ENCODE measurements around the gene UBE2Z. TPM values are rescaled to one million over a fixed set of nuclear protein-coding genes. Genes with fewer than 3 reads are reported as not detected.

Gene UBE2Z
- total RNA-seq, 2 donors from 2014 or later: 69.9 to 91.5 TPM

DNA sequence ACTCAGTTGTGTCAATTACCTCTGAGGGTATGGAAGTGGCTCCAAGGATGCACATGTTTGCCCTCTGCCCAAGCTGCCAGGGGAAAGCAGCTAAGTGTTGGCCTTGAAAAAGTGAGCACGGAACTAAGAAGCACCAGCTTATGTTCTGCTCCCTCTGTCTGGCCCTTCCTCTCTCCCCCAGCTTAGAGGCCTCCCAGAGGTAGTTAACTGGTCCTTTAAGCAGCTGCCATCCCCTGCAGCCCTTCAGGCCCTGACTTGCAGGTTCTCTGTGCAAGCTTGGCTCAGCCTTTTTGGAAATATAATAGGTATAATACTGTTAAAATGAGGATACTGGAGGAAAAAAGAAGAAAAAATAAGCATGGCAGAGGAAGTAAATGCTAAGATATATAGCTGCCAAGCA lies 7.0 kb upstream of the UBE2Z start:
- no peak for DNase-seq (ENCODE audit: low spot score)

DNA sequence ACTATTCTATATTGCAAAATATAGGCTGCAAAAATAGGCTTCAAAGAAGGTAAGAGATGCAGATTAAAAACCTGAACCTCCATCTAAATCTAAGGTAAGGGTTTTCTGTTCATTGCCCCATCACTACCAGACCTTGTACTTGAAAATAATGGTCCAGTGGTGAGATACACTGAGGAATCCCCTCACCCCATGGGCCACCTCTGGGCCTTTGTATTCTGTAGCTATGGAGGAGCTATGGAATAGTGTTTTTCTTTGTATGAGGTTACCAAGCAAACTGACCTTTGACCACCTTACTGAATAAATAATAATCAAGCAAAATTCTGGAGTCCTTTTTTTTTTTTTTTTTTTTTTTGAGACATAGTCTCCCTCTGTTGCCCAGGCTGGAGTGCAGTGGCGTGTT lies 4.8 kb upstream of the UBE2Z start:
- no peak overlapping the region for H3K27ac ChIP-seq
- no peaks in the 10 kb centered on the region for H3K36me3 ChIP-seq
- no peak for DNase-seq (ENCODE audit: low spot score)
- no peak for TF ChIP-seq POLR2A (IDR thresholded peaks at IDR 0.05)
- TF ChIP-seq, protein P1, sequence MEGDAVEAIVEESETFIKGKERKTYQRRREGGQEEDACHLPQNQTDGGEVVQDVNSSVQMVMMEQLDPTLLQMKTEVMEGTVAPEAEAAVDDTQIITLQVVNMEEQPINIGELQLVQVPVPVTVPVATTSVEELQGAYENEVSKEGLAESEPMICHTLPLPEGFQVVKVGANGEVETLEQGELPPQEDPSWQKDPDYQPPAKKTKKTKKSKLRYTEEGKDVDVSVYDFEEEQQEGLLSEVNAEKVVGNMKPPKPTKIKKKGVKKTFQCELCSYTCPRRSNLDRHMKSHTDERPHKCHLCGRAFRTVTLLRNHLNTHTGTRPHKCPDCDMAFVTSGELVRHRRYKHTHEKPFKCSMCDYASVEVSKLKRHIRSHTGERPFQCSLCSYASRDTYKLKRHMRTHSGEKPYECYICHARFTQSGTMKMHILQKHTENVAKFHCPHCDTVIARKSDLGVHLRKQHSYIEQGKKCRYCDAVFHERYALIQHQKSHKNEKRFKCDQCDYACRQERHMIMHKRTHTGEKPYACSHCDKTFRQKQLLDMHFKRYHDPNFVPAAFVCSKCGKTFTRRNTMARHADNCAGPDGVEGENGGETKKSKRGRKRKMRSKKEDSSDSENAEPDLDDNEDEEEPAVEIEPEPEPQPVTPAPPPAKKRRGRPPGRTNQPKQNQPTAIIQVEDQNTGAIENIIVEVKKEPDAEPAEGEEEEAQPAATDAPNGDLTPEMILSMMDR (IDR thresholded peaks at IDR 0.05): no peak
- no peak for TF ChIP-seq POLR2AphosphoS5 (IDR thresholded peaks at IDR 0.05)
- no peak overlapping the region for H3K4me3 ChIP-seq
- WGBS: 100% methylated on average over 1 of the region's 1 CpG
- intact Hi-C loops (cut with DNase I): no loop called here
- H3K4me1 ChIP-seq (replicated peaks): no peaks in the 10 kb centered on the region
- no peaks in the 10 kb centered on the region for H3K9me3 ChIP-seq
- no peaks in the 10 kb centered on the region for H3K27me3 ChIP-seq (replicated peaks; ENCODE audit: insufficient read depth)

More for the DNA sequence above, 7.0 kb upstream of the UBE2Z start:
- no peaks in the 10 kb centered on the region for H3K36me3 ChIP-seq
- TF ChIP-seq, protein P1 (IDR thresholded peaks at IDR 0.05): no peak
- no peak for TF ChIP-seq POLR2AphosphoS5 (IDR thresholded peaks at IDR 0.05)
- TF ChIP-seq POLR2A (IDR thresholded peaks at IDR 0.05): no peak
- WGBS: 23% methylated on average over 1 of the region's 1 CpG
- no peaks in the 10 kb centered on the region for H3K27me3 ChIP-seq (replicated peaks; ENCODE audit: insufficient read depth)
- H3K4me1 ChIP-seq (replicated peaks): no peaks in the 10 kb centered on the region
- no peak overlapping the region for H3K4me3 ChIP-seq
- H3K27ac ChIP-seq: no peak overlapping the region
- no peaks in the 10 kb centered on the region for H3K9me3 ChIP-seq
- intact Hi-C loops (cut with DNase I): no loop called here

DNA sequence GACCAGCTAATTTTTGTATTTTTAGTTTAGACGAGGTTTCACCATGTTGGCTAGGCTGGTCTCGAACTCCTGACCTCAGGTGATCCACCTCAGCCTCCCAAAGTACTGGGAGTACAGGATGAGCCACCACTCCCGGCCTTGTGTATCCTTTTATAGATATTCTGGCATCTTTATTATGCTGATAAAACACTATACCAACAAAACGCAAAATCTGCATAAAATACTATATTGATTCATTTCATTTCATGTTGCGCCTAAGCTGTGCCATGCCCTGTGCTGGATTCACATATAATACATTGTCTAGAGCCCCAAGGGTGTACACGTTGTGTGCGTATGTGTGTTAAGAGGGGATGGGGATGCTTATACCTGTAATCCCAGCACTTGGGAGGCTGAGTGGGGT lies 3.8 kb upstream of the UBE2Z start:
- Histone ChIP-seq H3K27me3 (replicated peaks; ENCODE audit: insufficient read depth) (no peaks in the 10 kb centered on the region), H3K4me1 (replicated peaks) (peaks cover 2% of the 10 kb centered on the region), H3K9me3 (no peaks in the 10 kb centered on the region), H3K4me3 (no peak overlapping the region), H3K27ac (no peak overlapping the region), H3K36me3 (no peaks in the 10 kb centered on the region)
- no peak for DNase-seq (ENCODE audit: low spot score)
- WGBS: 79% methylated on average over 7 of the region's 7 CpGs
- TF ChIP-seq POLR2AphosphoS5 (IDR thresholded peaks at IDR 0.05) (no peak), POLR2A (IDR thresholded peaks at IDR 0.05) (no peak)
- TF ChIP-seq, protein P1 (IDR thresholded peaks at IDR 0.05): no peak
- intact Hi-C loops (cut with DNase I): no loop called here

DNA sequence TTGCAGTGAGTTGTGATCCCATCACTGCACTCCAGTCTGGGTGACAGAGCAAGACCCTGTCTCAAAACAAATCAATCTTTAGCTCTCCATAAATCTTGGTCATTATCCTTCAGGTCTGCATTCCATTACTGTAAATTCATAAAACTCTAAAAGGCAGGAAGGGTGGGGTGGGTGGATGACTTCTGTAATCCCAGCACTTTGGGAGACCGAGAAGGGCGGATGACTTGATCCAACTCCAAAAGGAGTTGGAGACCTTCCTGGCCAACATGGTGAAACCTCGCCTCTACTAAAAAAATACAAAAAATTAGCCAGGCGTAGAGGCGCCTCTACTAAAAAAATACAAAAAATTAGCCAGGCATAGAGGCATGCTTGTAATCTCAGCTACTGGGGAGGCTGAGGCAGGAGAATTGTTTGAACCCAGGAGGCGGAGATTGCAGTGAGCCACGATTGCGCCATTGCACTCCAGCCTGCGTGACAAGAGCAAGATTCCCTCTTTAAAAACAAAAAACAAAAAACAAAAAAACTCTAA lies 2.2 kb upstream of the UBE2Z start:
- TF ChIP-seq POLR2AphosphoS5 (IDR thresholded peaks at IDR 0.05) (no peak), POLR2A (IDR thresholded peaks at IDR 0.05) (no peak)
- TF ChIP-seq, protein P1 (IDR thresholded peaks at IDR 0.05): no peak
- Histone ChIP-seq H3K27ac (no peak overlapping the region), H3K36me3 (no peaks in the 10 kb centered on the region), H3K9me3 (no peaks in the 10 kb centered on the region), H3K4me1 (replicated peaks) (peaks cover 17% of the 10 kb centered on the region), H3K27me3 (replicated peaks; ENCODE audit: insufficient read depth) (no peaks in the 10 kb centered on the region), H3K4me3 (no peak overlapping the region)
- 89% methylated on average over 9 of the region's 9 CpGs for WGBS
- intact Hi-C loops (cut with DNase I): no loop called here
- DNase-seq (ENCODE audit: low spot score): no peak

DNA sequence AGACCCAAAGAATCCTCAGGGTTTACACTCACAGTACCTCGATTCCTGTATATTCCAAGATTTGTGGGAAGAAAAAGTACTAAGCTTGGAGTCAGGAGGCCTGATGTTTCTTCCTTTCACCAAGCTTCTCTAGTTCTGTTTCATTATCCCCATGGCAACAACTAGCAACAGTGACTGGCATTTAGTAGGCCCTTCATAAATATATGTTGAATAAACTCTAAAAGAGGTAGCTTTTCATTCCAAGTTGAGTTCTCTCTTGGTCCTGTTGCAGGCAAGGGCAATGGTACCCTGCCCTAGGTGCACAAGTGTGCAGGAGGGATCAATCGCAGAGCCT lies 527 bp upstream of the UBE2Z start:
- Histone ChIP-seq H3K36me3 (no peaks in the 10 kb centered on the region), H3K27me3 (replicated peaks; ENCODE audit: insufficient read depth) (no peaks in the 10 kb centered on the region), H3K4me1 (replicated peaks) (peaks cover 18% of the 10 kb centered on the region), H3K4me3 (peak overlapping the region; percentile 80 to 97), H3K9me3 (no peaks in the 10 kb centered on the region), H3K27ac (peak overlapping the region; percentile 86 to 93)
- no peak for DNase-seq (ENCODE audit: low spot score)
- WGBS: 37% methylated on average over 2 of the region's 2 CpGs
- intact Hi-C loops (cut with DNase I): no loop called here
- no peak for TF ChIP-seq POLR2AphosphoS5 (IDR thresholded peaks at IDR 0.05)
- TF ChIP-seq, protein P1 (IDR thresholded peaks at IDR 0.05): no peak
- TF ChIP-seq POLR2A (IDR thresholded peaks at IDR 0.05): no peak

All from prostate gland (tissue), 2 donors.